ENCODE data around the gene USP49.

The USP49 gene

GRCh38 chr6:41939848-41940758 is 44.9 kb upstream of the USP49 start:
- TF ChIP-seq CTCF (conservative IDR thresholded peaks at IDR 0.05; ENCODE audit: low read depth, low read length): no peak

DNA sequence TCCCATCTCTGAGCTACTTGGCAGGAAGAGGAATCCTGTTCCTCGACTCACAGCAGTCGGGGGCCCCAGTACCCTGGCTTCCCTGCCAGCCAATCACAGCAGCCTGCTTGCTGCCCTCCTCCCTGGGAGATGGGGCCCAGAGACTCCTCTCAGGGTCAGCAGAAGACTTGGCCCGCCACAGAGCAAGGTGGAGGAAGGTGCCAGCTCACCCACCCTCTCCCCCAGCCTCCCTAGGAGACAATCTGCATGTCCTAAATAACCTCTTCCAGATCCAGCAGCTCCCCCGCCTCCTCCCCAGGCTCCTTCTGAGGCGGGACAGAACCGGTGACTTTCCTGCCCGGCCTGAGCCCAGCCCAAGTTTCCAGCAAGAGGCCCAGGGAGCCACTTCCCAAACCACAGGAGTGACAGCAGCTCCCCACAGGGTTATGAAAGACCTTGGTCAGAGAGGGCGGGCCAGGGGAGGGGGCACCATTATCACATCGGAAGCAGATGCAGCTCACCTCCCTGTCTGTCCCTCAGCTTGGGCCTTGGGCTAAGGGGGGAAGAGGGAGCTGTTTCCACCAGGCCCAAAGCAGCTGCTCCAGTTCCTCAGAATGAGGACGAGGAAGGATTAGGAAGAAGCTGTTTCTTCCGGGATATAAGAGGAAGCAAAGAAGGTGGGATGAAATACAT is 44.1 kb upstream of the USP49 start:
- H3K4me3 ChIP-seq (ENCODE audit: low read depth, low read length): peak overlapping the region; percentile 35
- peak; percentile 53 for DNase-seq (ENCODE audit: low read depth)
- TF ChIP-seq CTCF (conservative IDR thresholded peaks at IDR 0.05; ENCODE audit: low read depth, low read length): no peak

More at GRCh38 chr6:41939848-41940758, 44.9 kb upstream of the USP49 start:
- peak; percentile 53 for DNase-seq (ENCODE audit: low read depth)
- peak overlapping the region; percentile 84 for H3K4me3 ChIP-seq (ENCODE audit: low read depth, low read length)

GRCh38 chr6:41938590-41939175 is 43.5 kb upstream of the USP49 start:
- no peak overlapping the region for H3K4me3 ChIP-seq (ENCODE audit: low read depth, low read length)
- TF ChIP-seq CTCF (conservative IDR thresholded peaks at IDR 0.05; ENCODE audit: low read depth, low read length): no peak
- DNase-seq (ENCODE audit: low read depth): no peak

- TF ChIP-seq CTCF (conservative IDR thresholded peaks at IDR 0.05; ENCODE audit: low read depth, low read length): no peak
- H3K4me3 ChIP-seq (ENCODE audit: low read depth, low read length): no peak overlapping the region
- DNase-seq (ENCODE audit: low read depth): peak; percentile 15
These were observed 42.8 kb upstream of the USP49 start for GRCh38 chr6:41937861-41938574.

GRCh38 chr6:41937472-41937860 is 42.3 kb upstream of the USP49 start:
- no peak for TF ChIP-seq CTCF (conservative IDR thresholded peaks at IDR 0.05; ENCODE audit: low read depth, low read length)
- no peak overlapping the region for H3K4me3 ChIP-seq (ENCODE audit: low read depth, low read length)
- DNase-seq (ENCODE audit: low read depth): no peak

- TF ChIP-seq CTCF (conservative IDR thresholded peaks at IDR 0.05; ENCODE audit: low read depth, low read length): peak; percentile 94
- DNase-seq (ENCODE audit: low read depth): peak; percentile 95
- no peak overlapping the region for H3K4me3 ChIP-seq (ENCODE audit: low read depth, low read length)
These were observed 41.1 kb upstream of the USP49 start for GRCh38 chr6:41936073-41936837.
